ENCODE data around the gene USP13. TPM values are rescaled to one million over a fixed set of nuclear protein-coding genes. Genes with fewer than 3 reads are reported as not detected.

USP13 gene
- total and polyA plus RNA-seq, 2 donors (not counting 3 experiments of a cell fraction or from before 2014, with no cell fraction given), result 5.8 to 24.0 TPM

DNA sequence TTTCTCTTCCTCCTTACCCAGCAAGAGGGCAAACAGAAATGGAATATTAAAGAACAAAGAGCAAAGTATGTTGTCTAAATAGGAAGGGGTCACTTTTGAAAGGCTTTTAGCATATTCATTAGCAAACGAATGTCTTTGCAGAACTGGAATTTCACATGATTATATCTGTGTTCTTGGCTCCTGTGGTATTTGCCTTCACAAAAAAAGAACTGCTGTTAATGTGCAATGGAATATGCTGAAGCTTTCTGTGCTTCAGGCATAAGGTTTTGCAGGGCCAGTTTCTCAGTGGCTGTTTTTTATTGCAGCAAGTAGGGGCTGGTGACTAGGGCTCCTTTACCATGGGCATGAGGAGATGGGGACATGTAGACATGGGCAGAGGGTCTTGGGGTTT is 173.4 kb downstream of the USP13 start:
- intact Hi-C loops (cut with micrococcal nuclease), result no loop called here
- dilution Hi-C loops (cut with MboI; ENCODE audit: extremely low pct_ligation_motif_present, low sequenced_read_pairs), result no loop called here
- BruUV-seq (replicated peaks), result no TSS peak
- ChIA-PET CTCF (no interaction called here), POLR2A (no interaction called here)
- H3K79me2 ChIP-seq (ENCODE audit: control insufficient read depth, insufficient read depth, low read length), result no peaks in the 10 kb centered on the region
- no peaks in the 10 kb centered on the region for H4K20me1 ChIP-seq (replicated peaks; ENCODE audit: control insufficient read depth, extremely low read depth, insufficient read depth, low read length)
- H3K36me3 ChIP-seq (ENCODE audit: control insufficient read depth in 2 of 2, extremely low read depth in 1 of 2, insufficient read depth in 2 of 2, low read length in 2 of 2), result no peaks in the 10 kb centered on the region
- H3K9ac ChIP-seq (replicated peaks; ENCODE audit: extremely low read depth, insufficient read depth, low read length), result no peak overlapping the region
- H2AFZ ChIP-seq (ENCODE audit: low read depth, low read length), result no peak overlapping the region
- no peaks in the 10 kb centered on the region for H3K9me3 ChIP-seq (replicated peaks; ENCODE audit: control insufficient read depth, insufficient read depth, low read length)
- no peak overlapping the region for H3K4me2 ChIP-seq (ENCODE audit: insufficient read depth, low read length)
- H3K9me1 ChIP-seq (replicated peaks; ENCODE audit: control insufficient read depth, extremely low read depth, insufficient read depth, low read length), result no peaks in the 10 kb centered on the region
- TF ChIP-seq POLR2AphosphoS5 (IDR thresholded peaks at IDR 0.05; ENCODE audit: insufficient read depth, low read depth, low read length) (no peak), GATA2 (IDR thresholded peaks at IDR 0.05; ENCODE audit: insufficient read depth, insufficient read length, low read depth, low read length) (no peak), EZH2 (IDR thresholded peaks at IDR 0.05; ENCODE audit: borderline replicate concordance, low read depth, low read length, severe bottlenecking) (no peak), MYC (IDR thresholded peaks at IDR 0.05; ENCODE audit: low read depth, low read length) (no peak), FOS (IDR thresholded peaks at IDR 0.05; ENCODE audit: borderline replicate concordance, insufficient read depth, low read length) (no peak), JUN (IDR thresholded peaks at IDR 0.05; ENCODE audit: borderline replicate concordance, insufficient read depth, insufficient read length, low read depth) (no peak), POLR2A (IDR thresholded peaks at IDR 0.05; ENCODE audit: low read depth, low read length) (no peak)
- TF ChIP-seq, protein P1, sequence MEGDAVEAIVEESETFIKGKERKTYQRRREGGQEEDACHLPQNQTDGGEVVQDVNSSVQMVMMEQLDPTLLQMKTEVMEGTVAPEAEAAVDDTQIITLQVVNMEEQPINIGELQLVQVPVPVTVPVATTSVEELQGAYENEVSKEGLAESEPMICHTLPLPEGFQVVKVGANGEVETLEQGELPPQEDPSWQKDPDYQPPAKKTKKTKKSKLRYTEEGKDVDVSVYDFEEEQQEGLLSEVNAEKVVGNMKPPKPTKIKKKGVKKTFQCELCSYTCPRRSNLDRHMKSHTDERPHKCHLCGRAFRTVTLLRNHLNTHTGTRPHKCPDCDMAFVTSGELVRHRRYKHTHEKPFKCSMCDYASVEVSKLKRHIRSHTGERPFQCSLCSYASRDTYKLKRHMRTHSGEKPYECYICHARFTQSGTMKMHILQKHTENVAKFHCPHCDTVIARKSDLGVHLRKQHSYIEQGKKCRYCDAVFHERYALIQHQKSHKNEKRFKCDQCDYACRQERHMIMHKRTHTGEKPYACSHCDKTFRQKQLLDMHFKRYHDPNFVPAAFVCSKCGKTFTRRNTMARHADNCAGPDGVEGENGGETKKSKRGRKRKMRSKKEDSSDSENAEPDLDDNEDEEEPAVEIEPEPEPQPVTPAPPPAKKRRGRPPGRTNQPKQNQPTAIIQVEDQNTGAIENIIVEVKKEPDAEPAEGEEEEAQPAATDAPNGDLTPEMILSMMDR (IDR thresholded peaks at IDR 0.05; ENCODE audit: extremely low read depth in 1 of 2, insufficient read depth in 1 of 2, low read depth in 1 of 2, low read length in 2 of 2), result no peak
- TF ChIP-seq, protein P2, sequence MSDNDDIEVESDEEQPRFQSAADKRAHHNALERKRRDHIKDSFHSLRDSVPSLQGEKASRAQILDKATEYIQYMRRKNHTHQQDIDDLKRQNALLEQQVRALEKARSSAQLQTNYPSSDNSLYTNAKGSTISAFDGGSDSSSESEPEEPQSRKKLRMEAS (IDR thresholded peaks at IDR 0.05; ENCODE audit: insufficient read depth, insufficient read length), result no peak
- H3K4me1 ChIP-seq (ENCODE audit: control insufficient read depth, extremely low read depth, insufficient read depth, low read length), result no peaks in the 10 kb centered on the region
- DNase-seq (ENCODE audit: low read depth, low spot score), result no peak
- no peak overlapping the region for H3K4me3 ChIP-seq (replicated peaks in 1 of 3; ENCODE audit: insufficient read depth in 1 of 3, low read depth in 1 of 3, low read length in 3 of 3)
- FAIRE-seq, result no peak
- no peak overlapping the region for H3K27ac ChIP-seq (ENCODE audit: insufficient read depth, low read depth, low read length)
- H3K27me3 ChIP-seq (ENCODE audit: control insufficient read depth in 2 of 2, insufficient read depth in 2 of 2, low read length in 2 of 2), result peaks cover 4 to 14% of the 10 kb centered on the region in 2 experiments

Measured in endothelial cell of umbilical vein (primary cell).